Amniotic epithelial cell (primary cell): Measurements from ENCODE around the gene ITGB1BP1.
A peak's percentile ranks its signal among the peaks of the same experiment; 100 is the strongest.

Source experiments
- DNase-seq: peaks from one replicate; pipeline ENCODE4 v3.0.0-alpha.2; 2010; ENCODE audit warnings: low read depth

Gene ITGB1BP1, protein sequence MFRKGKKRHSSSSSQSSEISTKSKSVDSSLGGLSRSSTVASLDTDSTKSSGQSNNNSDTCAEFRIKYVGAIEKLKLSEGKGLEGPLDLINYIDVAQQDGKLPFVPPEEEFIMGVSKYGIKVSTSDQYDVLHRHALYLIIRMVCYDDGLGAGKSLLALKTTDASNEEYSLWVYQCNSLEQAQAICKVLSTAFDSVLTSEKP

GRCh38 chr2:9423100-9423921, at the start of gene ITGB1BP1, which contains the start of gene CPSF3:
TSS of gene ITGB1BP1 (minus strand) at chr2:9423528. CDS start at chr2:9418697, 4,831 bp downstream.
TSS of gene CPSF3 (plus strand) at chr2:9423654. CDS start at chr2:9423774, 120 bp downstream.
- peak; percentile 94 for DNase-seq

GRCh38 chr2:9472511-9472910, 49.2 kb upstream of the ITGB1BP1 start:
- DNase-seq = no peak

DNA sequence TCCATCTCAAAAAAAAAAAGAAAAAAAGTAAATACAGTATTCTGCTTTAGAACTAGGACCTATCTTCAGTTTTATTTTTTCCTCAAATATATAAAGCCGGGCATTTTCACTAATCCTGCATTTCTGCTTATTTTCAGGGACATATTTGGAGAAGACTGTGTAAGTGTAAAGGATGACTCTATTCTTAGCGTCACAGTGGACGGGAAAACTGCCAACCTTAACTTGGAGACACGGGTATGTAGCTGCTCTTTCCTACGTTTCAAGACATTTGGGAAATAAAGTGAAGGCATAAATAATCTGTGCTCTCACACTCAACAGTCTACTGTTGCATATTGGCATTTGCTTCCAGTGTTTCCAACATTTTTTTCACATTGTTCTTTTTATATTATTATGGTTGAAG, 47.9 kb upstream of the ITGB1BP1 start:
- no peak for DNase-seq

GRCh38 chr2:9467687-9468086, 44.4 kb upstream of the ITGB1BP1 start:
- DNase-seq = no peak

DNA sequence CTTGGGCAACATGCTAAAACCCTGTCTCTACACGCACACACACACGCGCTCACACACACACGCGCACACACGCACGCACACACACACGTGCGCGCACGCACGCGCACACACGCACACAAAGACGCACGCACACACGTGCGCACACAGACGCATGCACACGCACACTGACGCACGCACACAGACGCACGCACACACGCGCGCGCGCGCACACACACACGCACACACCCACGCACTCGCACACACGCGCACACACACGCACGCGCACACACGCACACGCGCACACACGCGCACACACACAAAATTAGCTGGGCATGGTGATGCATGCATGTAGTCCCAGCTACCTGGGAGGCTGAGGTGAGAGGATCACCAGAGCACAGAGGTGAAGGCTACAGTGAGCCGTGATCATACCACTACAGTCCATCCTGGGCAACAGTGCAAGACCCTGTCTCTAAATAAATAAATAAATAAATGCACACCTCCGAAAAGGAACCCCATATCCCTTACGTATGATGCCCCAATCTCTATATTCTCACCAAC, 42.9 kb upstream of the ITGB1BP1 start:
- DNase-seq = no peak

DNA sequence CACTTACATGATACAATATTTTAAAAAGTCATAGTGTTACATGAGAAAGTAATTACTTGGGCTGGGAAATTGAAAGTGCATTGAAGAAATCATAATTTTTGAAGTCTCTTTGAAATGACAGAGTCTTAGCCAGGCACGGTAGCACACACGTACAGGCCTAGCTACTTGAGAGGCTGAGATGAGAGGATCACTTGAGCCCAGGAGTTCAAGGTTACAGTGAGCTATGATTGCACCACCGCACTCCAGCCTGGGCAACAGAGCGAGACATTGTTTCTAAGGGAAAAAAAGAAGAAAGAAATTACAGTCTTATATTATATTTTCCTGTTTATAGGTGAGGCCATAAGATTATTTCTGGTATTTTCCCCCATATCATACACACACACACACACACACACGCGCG, 41.8 kb upstream of the ITGB1BP1 start:
- DNase-seq = no peak

DNA sequence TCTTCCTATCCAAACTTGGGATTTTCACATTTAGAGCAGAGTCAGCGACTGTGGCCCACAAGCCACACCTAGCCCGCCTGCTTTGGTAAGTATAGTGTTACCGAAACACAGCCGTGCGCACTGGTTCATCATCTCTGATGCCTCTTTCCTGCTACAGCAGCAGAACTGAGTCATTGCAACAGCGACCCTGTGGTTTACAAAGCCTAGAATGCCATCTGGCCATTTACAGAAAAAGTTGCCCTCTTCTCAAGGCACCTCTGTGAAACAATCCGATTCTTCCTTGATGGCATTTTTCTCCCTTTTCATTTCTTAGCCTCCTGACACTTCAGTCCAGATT, 40.3 kb upstream of the ITGB1BP1 start:
- peak; percentile 29 for DNase-seq

- DNase-seq = no peak
Observed at GRCh38 chr2:9462886-9463697, 39.8 kb upstream of the ITGB1BP1 start.

- no peak for DNase-seq
Observed at GRCh38 chr2:9462313-9462712, 39.0 kb upstream of the ITGB1BP1 start.

DNA sequence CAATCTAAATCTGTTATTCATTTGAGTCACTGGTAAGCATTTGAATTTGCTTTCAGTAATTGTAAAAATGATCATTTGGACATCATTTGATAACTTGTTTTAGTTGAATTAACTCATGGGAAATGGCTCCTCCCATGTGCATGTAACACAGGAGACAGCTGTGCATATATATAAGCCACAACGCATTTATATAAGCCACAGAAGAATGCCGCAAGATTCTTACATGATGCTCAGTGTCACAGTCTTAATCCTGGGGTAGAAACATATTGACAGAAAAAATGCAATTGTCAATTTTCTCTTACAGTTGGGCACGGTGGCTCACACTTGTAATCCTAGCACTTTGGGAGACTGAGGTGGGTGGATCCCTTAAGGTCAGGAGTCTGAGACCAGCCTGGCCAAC, 37.8 kb upstream of the ITGB1BP1 start:
- no peak for DNase-seq

DNA sequence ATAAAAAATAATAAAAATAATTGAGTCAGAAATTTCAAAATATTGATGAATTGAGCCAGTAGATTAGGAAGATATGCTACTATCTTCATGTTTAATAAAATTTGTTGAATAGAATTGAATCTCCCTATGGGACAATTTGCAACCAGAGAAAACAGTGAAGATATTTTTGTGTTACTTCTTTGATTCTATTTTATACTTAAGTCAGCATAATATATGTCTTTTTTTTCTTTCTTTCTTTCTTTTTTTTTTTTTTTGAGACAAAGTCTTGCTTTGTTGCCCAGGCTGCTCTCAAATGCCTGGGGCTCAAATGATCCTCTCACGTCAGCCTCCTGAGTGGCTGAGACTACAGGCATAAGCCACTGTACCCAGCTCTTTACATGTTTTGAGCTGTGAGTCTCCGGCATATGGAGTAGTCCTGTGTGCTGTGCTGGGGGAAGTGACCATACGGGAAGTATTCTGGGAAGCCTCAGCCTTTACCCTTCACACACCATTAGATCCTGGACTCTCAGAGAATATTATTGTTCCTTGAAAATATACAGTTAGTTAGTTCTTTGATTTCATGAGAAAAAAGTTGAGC, 37.2 kb upstream of the ITGB1BP1 start:
- no peak for DNase-seq

- DNase-seq = no peak
Observed at GRCh38 chr2:9451231-9451630, 27.9 kb upstream of the ITGB1BP1 start.

- no peak for DNase-seq
Observed at GRCh38 chr2:9445089-9445488, 21.8 kb upstream of the ITGB1BP1 start.

DNA sequence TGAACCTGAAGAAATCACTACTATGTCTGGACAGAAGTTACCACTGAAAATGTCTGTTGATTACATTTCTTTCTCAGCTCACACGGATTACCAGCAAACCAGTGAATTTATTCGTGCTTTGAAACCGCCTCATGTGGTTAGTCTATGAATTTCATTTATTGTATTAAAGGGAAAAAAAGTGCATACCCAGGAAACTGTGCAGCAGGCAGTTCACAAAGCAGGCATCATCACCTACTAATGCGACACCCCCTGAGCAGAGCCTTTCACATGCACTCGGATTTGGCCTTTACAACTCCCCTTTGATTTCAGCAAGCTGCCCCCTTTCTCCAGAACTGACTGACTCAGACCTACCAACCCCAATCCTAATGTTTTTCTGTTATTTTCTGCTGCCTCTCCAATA, 20.2 kb upstream of the ITGB1BP1 start:
- DNase-seq = no peak

DNA sequence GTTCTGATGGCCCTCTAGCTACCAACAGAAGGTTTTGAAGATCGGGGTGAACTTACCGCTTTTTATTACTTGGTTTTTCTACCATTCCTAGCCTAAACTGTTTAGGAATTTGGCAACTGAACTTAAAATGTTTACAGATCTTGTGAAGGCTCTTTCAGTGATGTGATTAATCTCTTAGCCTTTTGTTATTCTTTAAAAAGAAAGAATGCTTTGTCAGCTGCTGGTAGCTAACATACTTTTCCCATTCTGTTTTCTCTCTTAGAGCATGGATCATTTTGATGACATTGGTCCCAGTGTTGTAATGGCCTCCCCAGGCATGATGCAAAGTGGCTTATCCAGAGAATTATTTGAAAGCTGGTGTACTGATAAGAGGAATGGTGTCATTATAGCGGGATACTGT, 18.2 kb upstream of the ITGB1BP1 start:
- DNase-seq = no peak

DNA sequence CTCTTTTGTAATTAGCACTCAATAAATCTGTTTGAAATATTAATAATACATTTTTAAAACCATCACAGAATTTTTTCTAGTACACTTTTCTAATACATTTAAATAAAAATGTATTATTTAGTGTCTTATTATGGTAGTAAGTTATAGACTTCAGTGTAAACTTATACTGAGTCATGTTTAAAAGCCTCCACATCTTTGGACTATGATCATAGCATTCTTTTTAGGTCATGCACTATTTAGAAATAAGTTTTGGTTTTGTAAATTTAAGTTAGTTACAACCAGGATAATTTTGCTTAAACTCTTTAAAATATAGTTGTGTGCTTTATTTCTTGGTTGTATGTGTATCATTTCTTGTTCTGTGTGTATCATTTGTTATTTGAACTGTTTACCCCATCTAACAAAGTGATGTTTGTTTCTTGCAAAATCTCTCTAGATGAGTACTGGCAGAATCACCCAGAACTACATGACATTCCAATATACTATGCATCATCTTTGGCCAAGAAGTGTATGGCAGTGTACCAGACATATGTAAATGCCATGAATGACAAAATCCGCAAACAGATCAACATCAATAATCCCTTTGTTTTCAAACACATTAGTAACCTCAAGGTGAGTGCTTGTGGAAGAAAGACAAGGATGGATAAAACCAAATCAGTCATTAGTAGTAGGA, 16.9 kb upstream of the ITGB1BP1 start:
- peak; percentile 72 for DNase-seq

DNA sequence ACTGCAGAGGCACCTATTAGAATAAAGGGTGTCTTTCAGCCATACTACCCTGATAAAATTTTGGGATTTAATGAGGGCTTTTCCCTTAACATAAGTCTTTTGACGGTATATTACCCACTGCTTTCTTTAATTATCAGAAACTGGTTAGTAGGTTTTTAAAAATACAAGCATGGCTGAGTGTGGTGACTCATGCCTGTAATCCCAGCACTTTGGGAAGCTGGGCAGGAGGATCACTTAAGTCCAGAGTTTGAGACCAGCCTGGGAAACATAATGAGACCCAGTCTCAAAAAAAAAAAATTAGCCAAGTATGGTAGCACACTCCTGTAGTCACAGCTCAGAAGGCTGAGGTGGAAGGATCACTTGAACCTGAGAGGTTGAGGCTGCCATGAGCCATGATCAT, 16.2 kb upstream of the ITGB1BP1 start:
- peak; percentile 16 for DNase-seq

DNA sequence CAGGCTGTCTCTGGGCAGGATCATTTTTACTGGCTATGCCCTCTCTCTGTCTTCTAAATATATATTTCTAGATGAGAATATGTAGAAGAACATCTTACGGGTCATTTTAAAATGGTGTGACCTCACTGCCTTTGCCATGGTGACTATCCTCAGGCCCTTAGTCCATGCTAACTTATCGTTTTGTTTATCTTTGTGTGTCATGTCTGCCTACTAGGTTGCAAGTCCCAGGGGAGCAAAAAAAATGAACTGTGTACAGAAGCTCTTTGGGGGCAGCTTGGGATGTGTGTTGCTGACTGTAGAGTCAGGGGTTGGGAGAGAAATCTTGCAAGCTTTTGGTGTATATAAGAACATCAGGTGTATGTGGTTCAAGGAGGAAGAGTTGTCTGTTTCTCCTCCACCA, 11.2 kb upstream of the ITGB1BP1 start:
- DNase-seq = no peak

GRCh38 chr2:9430316-9431293, 7.3 kb upstream of the ITGB1BP1 start:
- no peak for DNase-seq

DNA sequence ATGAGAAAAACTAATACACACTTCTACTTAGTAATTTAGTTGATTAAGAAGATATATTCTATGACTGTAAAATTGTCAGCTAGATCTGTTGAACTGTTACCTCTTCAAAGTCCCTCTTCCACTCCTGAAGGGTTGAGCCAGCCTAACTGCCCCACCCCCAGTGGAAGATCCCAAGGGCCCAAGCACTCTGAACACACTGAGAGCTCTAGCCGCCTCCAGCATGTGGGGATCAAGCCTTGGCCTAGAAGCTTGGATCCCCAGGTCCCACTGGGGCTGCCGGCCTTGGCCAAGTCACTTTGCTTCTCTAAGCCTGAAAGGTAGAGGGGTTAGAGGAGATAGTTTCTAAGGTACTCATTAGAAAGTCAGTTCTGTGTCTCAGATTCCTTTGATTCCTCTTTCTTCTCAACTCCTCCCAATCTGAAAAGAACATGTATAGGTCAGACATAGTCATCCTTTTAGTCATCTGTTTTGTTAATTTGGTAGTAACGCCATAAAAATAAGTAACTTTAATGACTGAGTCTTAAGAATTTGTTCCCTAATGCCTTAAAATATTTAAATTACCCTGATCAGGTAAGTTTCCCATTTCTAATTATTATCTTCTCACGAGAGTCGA, 5.7 kb upstream of the ITGB1BP1 start:
- DNase-seq = no peak
